HepG2 (cell line): ENCODE measurements around the gene SLC35A3. TPM values are rescaled to one million over a fixed set of nuclear protein-coding genes. Genes with fewer than 3 reads are reported as not detected.

ENCODE experiments used
- ATM ChIP-seq: fragments of 450-650 bp; IDR thresholded peaks from 2 replicates; pipeline ENCODE4 v1.7.1; 2017; ENCODE audit warnings: mild to moderate bottlenecking, borderline replicate concordance
- FOXA1 ChIP-seq, 2 experiments: fragments of 450-650 bp in 1 of 2; sonication (generic) in 1 of 2; formaldehyde crosslinking in 1 of 2; IDR thresholded peaks; 2 replicates each; pipeline versions ENCODE4 v1.4.0 to v1.6.1; 2016 to 2020; ENCODE audit warnings: missing genetic modification reagents in 1 of 2
- FOXP4 ChIP-seq: sonication (generic); formaldehyde crosslinking; IDR thresholded peaks from 2 replicates; pipeline ENCODE4 v1.4.0; 2020; ENCODE audit warnings: missing genetic modification reagents
- HNRNPK ChIP-seq: fragments of 200-400 bp; formaldehyde crosslinking; IDR thresholded peaks from 2 replicates; pipeline ENCODE4 v1.6.1; 2018; ENCODE audit warnings: low read length, low read depth, moderate library complexity, mild to moderate bottlenecking; ENCODE audit not compliant: poor library complexity, severe bottlenecking
- MAF1 ChIP-seq: sonication (generic); formaldehyde crosslinking; IDR thresholded peaks from 2 replicates; pipeline ENCODE4 v1.5.0; 2020; ENCODE audit warnings: missing genetic modification reagents, borderline replicate concordance
- NCOR1 ChIP-seq: fragments of 200-600 bp; sonication (generic); IDR thresholded peaks from 2 replicates; pipeline ENCODE4 v1.7.0; 2017; ENCODE audit warnings: antibody characterized with exemption, low read length, borderline replicate concordance
- REL ChIP-seq: sonication (generic); formaldehyde crosslinking; conservative IDR thresholded peaks from 2 replicates; pipeline ENCODE4 v1.8.0; 2022; ENCODE audit warnings: mild to moderate bottlenecking, missing genetic modification reagents, moderate library complexity
- SRSF1 ChIP-seq: fragments of 200-400 bp; formaldehyde crosslinking; optimal IDR thresholded peaks from 2 replicates; pipeline ENCODE3; 2017; ENCODE audit warnings: mild to moderate bottlenecking, low read depth, low read length, moderate library complexity
- ZNF232 ChIP-seq: sonication (generic); formaldehyde crosslinking; IDR thresholded peaks from 2 replicates; pipeline ENCODE4 v1.4.0; 2020; ENCODE audit warnings: missing genetic modification reagents, borderline replicate concordance
- ZNF383 ChIP-seq: sonication (generic); formaldehyde crosslinking; IDR thresholded peaks from 2 replicates; pipeline ENCODE4 v1.4.0; 2020; ENCODE audit warnings: missing genetic modification reagents, mild to moderate bottlenecking, borderline replicate concordance
- ZNF652 ChIP-seq: IDR thresholded peaks from 2 replicates; pipeline ENCODE4 v1.6.1; 2016; ENCODE audit warnings: low read depth, borderline replicate concordance
- ZNF709 ChIP-seq: sonication (generic); formaldehyde crosslinking; IDR thresholded peaks from 2 replicates; pipeline ENCODE4 v1.5.0; 2020; ENCODE audit warnings: mild to moderate bottlenecking, missing genetic modification reagents
- ZNF724P ChIP-seq: sonication (generic); formaldehyde crosslinking; IDR thresholded peaks from 2 replicates; pipeline ENCODE4 v1.8.0; 2022; ENCODE audit warnings: missing genetic modification reagents, borderline replicate concordance
- ZSCAN21 ChIP-seq: sonication (generic); formaldehyde crosslinking; IDR thresholded peaks from 2 replicates; pipeline ENCODE4 v1.8.0; 2022; ENCODE audit warnings: mild to moderate bottlenecking, missing genetic modification reagents, moderate library complexity, borderline replicate concordance
- ZSCAN31 ChIP-seq: sonication (generic); formaldehyde crosslinking; IDR thresholded peaks from 2 replicates; pipeline ENCODE4 v1.5.0; 2020; ENCODE audit warnings: low read depth, mild to moderate bottlenecking, missing genetic modification reagents
- polyA plus RNA-seq, 8 experiments: library from polyadenylated mRNA; depleted of rRNA in 3 of 8; stranded (reverse) in 7 of 8; unstranded in 1 of 8; fragments of >200 nt; fragmentation: Illumina TruSeq in 4 of 8; extraction: Trizol in 4 of 8; gene quantifications; 2 replicates each; pipeline versions ENCODE4 v1.2.1 to v1.2.3, GENCODE V29; 2011 to 2016; ENCODE audit warnings: low read depth in 4 of 8, missing spikeins in 1 of 8, mixed read lengths in 1 of 8; ENCODE audit not compliant: insufficient read depth in 1 of 8
- total RNA-seq, 5 experiments: library from RNA; depleted of rRNA; stranded (reverse); fragments of >200 nt; fragmentation: Illumina TruSeq; extraction: Trizol; gene quantifications; 2 replicates each; pipeline ENCODE4 v1.2.3, GENCODE V29; 2016; ENCODE audit warnings: low read depth in 1 of 5
- TF ChIP-seq, protein P1 (sequence below): IDR thresholded peaks from 2 replicates; pipeline ENCODE4 v1.6.1; 2012; ENCODE audit warnings: inconsistent platforms

The SLC35A3 gene
- total and polyA plus RNA-seq, 2 of the 13 experiments (the other 11 are each of a cell fraction or from before 2014, with no cell fraction given): 11.2 to 24.9 TPM

DNA sequence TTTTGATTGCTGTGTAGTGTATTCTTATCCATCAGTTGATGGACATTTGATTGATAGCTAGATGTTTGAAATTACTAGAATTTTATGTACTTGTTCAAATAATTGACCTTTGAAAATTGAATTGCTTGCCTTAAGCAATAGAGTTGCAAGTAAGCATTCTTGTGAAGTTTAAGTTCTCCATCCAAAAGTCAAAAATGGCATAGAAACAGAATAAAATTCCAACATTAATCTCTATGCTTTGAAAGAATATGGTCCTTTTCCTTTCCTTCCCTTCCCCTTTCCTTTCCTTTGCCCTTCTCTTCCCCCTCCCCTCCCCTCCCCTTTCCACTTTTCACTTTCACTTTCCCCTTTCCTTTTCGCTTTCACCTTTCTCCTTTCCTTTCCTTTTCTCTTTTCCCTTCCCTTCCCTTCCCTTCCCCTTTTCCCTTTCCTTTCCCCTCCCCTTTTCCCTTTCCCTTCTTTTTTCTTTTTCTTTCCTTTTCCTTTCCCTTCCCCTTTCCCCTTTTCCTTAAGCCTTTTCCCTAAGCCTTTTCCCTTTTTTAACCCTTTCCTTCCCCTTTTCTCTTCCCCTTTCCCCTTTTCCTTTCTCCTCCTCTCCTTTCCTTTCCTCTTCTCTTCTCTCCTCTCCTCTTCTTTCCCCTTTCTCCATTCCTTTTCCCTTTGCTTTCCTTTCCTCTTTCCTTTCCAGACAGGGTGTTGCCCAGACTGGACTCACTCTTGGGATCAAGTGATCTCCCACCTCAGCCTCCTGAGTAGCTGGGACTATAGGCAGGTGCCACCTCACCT, 95.6 kb downstream of the SLC35A3 start (continued):
- TF ChIP-seq HNRNPK: peak; percentile 93
- no peak for TF ChIP-seq SRSF1
- no peak for TF ChIP-seq ZNF232 (CRISPR knock-in tag)
- peak; percentile 70 for TF ChIP-seq ZNF652
- no peak for TF ChIP-seq REL (CRISPR knock-in tag)
- TF ChIP-seq ZSCAN21 (CRISPR knock-in tag): no peak
- TF ChIP-seq ZSCAN31 (CRISPR knock-in tag): no peak
- no peak for TF ChIP-seq MAF1 (CRISPR knock-in tag)
- no peak for TF ChIP-seq FOXA1 (IDR thresholded peaks at IDR 0.05)
- TF ChIP-seq FOXA1 (CRISPR knock-in tag; IDR thresholded peaks at IDR 0.05): no peak
- no peak for TF ChIP-seq NCOR1
- TF ChIP-seq ZNF724P (CRISPR knock-in tag): no peak
- TF ChIP-seq, protein P1, sequence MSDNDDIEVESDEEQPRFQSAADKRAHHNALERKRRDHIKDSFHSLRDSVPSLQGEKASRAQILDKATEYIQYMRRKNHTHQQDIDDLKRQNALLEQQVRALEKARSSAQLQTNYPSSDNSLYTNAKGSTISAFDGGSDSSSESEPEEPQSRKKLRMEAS: no peak
- TF ChIP-seq ZNF383 (CRISPR knock-in tag): no peak
- no peak for TF ChIP-seq FOXP4
- TF ChIP-seq ATM: no peak
- no peak for TF ChIP-seq ZNF709 (CRISPR knock-in tag)
